H1 (cell line): Measurements from ENCODE around the gene CCDC102A. TPM values are rescaled to one million over a fixed set of nuclear protein-coding genes. Genes with fewer than 3 reads are reported as not detected.

Source experiments
- YY1 ChIP-seq: IDR thresholded peaks from 2 replicates; pipeline ENCODE4 v1.6.1; 2011; ENCODE audit warnings: low read depth, mild to moderate bottlenecking, low read length
- polyA plus RNA-seq, 7 experiments: library from polyadenylated mRNA; depleted of rRNA in 3 of 7; stranded (reverse) in 5 of 7; unstranded in 2 of 7; fragments of >200 nt in 5 of 7; fragments of 200-250 nt in 2 of 7; gene quantifications; 1 replicate in 5 of 7; 2 replicates in 1 of 7; 4 replicates in 1 of 7; pipeline versions ENCODE4 v1.2.1 to v1.2.3, GENCODE V29; 2011 to 2013; ENCODE audit warnings: missing spikeins in 2 of 7, mixed read lengths in 2 of 7
- total RNA-seq: library from RNA; stranded (reverse); fragmentation: NEBNext Ultra II Directional; extraction: Animal tissue kit (Norgen Biotek cat#: 25700); gene quantifications from 2 replicates; pipeline ENCODE4 v1.2.1, GENCODE V29; 2021
- TF ChIP-seq, protein P1 (sequence below): fragments of 300-600 bp; sonication (generic); IDR thresholded peaks from 2 replicates; pipeline ENCODE4 v1.7.1; 2012; ENCODE audit warnings: low read length, moderate library complexity, mild to moderate bottlenecking, inconsistent platforms; ENCODE audit not compliant: insufficient replicate concordance

The CCDC102A gene
- total and polyA plus RNA-seq, 2 of the 8 experiments (the other 6 are each of a cell fraction or from before 2014, with no cell fraction given): 4.0 to 7.5 TPM

- TF ChIP-seq YY1: no peak
- TF ChIP-seq, protein P1, sequence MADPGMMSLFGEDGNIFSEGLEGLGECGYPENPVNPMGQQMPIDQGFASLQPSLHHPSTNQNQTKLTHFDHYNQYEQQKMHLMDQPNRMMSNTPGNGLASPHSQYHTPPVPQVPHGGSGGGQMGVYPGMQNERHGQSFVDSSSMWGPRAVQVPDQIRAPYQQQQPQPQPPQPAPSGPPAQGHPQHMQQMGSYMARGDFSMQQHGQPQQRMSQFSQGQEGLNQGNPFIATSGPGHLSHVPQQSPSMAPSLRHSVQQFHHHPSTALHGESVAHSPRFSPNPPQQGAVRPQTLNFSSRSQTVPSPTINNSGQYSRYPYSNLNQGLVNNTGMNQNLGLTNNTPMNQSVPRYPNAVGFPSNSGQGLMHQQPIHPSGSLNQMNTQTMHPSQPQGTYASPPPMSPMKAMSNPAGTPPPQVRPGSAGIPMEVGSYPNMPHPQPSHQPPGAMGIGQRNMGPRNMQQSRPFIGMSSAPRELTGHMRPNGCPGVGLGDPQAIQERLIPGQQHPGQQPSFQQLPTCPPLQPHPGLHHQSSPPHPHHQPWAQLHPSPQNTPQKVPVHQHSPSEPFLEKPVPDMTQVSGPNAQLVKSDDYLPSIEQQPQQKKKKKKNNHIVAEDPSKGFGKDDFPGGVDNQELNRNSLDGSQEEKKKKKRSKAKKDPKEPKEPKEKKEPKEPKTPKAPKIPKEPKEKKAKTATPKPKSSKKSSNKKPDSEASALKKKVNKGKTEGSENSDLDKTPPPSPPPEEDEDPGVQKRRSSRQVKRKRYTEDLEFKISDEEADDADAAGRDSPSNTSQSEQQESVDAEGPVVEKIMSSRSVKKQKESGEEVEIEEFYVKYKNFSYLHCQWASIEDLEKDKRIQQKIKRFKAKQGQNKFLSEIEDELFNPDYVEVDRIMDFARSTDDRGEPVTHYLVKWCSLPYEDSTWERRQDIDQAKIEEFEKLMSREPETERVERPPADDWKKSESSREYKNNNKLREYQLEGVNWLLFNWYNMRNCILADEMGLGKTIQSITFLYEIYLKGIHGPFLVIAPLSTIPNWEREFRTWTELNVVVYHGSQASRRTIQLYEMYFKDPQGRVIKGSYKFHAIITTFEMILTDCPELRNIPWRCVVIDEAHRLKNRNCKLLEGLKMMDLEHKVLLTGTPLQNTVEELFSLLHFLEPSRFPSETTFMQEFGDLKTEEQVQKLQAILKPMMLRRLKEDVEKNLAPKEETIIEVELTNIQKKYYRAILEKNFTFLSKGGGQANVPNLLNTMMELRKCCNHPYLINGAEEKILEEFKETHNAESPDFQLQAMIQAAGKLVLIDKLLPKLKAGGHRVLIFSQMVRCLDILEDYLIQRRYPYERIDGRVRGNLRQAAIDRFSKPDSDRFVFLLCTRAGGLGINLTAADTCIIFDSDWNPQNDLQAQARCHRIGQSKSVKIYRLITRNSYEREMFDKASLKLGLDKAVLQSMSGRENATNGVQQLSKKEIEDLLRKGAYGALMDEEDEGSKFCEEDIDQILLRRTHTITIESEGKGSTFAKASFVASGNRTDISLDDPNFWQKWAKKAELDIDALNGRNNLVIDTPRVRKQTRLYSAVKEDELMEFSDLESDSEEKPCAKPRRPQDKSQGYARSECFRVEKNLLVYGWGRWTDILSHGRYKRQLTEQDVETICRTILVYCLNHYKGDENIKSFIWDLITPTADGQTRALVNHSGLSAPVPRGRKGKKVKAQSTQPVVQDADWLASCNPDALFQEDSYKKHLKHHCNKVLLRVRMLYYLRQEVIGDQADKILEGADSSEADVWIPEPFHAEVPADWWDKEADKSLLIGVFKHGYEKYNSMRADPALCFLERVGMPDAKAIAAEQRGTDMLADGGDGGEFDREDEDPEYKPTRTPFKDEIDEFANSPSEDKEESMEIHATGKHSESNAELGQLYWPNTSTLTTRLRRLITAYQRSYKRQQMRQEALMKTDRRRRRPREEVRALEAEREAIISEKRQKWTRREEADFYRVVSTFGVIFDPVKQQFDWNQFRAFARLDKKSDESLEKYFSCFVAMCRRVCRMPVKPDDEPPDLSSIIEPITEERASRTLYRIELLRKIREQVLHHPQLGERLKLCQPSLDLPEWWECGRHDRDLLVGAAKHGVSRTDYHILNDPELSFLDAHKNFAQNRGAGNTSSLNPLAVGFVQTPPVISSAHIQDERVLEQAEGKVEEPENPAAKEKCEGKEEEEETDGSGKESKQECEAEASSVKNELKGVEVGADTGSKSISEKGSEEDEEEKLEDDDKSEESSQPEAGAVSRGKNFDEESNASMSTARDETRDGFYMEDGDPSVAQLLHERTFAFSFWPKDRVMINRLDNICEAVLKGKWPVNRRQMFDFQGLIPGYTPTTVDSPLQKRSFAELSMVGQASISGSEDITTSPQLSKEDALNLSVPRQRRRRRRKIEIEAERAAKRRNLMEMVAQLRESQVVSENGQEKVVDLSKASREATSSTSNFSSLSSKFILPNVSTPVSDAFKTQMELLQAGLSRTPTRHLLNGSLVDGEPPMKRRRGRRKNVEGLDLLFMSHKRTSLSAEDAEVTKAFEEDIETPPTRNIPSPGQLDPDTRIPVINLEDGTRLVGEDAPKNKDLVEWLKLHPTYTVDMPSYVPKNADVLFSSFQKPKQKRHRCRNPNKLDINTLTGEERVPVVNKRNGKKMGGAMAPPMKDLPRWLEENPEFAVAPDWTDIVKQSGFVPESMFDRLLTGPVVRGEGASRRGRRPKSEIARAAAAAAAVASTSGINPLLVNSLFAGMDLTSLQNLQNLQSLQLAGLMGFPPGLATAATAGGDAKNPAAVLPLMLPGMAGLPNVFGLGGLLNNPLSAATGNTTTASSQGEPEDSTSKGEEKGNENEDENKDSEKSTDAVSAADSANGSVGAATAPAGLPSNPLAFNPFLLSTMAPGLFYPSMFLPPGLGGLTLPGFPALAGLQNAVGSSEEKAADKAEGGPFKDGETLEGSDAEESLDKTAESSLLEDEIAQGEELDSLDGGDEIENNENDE: no peak
- TF ChIP-seq, all 59 proteins: peak for 0
Measured at GRCh38 chr16:57562066-57562465, 25.7 kb upstream of the CCDC102A start (continued).
